ENCODE data around the gene CLEC1A.

CLEC1A gene

GRCh38 chr12:10098791-10099190, at the start of gene CLEC1A:
Gene CLEC1A (minus strand): TSS chr12:10098985. CDS start chr12:10098922, 63 bp downstream.
- no peak for DNase-seq

DNA sequence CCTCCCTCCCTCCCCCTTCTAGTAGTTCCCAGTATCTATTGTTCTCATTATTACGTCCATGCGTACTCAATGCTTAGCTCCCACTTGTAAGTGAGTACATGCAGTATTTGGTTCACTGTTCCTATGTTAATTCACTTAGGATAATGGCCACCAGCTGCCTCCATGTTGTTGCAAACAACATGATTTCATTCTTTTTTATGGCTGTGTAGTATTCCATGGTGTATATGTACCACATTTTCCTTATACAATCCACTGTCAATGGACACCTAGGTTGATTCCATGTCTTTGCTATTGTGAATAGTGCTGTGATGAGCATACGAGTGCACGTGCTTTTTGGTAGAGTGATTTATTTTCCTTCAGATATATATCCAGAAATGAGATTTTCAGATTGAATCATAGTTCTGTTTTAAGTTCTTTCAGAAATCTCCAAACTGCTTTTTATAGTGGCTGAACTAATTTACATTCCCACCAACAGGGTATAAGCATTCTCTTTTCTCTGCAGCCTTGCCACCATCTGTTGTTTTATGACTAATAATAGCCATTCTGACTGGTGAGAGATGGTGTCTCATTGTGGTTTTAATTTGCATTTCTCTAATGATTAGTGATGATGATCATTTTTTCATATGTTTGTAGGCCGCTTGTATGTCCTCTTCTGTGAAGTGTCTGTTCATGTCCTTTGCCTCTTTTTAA, 49.1 kb upstream of the CLEC1A start:
- DNase-seq: no peak

GRCh38 chr12:10142976-10143589, 44.3 kb upstream of the CLEC1A start:
- DNase-seq: no peak

- DNase-seq: no peak
Observed at GRCh38 chr12:10140001-10140400, 41.2 kb upstream of the CLEC1A start.

DNA sequence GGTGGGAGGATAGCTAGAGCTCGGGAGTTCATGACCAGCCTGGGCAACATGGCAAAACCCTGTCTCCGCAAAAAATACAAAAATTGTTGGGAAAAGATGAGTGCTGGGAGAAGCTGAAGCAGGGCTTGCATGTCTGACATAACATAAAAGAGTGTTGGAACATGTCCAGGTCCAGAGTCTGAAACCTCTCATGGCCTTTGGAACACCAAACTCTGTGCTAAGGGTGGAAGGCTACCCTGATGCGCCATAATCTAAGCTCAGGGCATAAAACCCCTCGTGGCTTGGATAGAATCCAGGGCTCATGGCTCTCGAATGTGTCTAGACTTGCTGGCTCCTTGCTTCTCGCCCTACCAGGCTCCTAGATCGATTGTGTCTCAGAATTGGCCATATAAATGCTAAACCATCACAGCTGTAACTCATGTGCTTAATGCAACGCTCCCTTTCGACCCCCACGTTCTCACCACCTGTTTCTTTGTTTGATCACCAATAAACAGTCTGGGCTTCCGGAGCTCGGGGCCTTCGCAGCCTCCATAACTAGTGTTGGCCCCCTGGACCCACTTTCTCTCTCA, 37.9 kb upstream of the CLEC1A start:
- DNase-seq: no peak

- DNase-seq: no peak
Observed at GRCh38 chr12:10135126-10135525, 36.3 kb upstream of the CLEC1A start.

DNA sequence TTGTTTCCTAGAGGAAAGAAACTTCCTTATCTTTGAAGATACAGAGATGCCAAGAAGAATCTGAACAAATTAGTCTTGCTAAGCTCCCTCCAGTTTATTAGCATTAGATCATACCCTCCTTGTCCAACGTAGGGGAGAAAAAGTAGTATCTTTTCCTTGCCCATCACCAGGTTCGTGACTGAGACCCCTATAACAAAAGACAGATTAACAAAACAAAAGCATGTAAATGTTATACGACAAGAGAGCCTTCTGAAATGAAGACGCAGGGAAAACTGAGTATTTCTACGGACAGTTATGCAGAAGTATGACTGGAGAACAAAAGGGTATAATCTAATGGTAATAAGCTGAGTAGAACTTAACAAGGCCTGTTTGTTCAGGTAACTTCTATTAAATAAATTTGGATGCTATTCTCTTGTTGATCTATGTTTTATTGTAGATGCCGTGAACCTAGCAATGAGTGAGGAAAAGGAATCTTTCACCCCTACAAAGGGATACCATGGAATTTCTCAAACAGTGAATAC, 34.1 kb upstream of the CLEC1A start:
- DNase-seq: no peak

- DNase-seq: no peak
Observed at GRCh38 chr12:10131111-10131690, 32.4 kb upstream of the CLEC1A start.

DNA sequence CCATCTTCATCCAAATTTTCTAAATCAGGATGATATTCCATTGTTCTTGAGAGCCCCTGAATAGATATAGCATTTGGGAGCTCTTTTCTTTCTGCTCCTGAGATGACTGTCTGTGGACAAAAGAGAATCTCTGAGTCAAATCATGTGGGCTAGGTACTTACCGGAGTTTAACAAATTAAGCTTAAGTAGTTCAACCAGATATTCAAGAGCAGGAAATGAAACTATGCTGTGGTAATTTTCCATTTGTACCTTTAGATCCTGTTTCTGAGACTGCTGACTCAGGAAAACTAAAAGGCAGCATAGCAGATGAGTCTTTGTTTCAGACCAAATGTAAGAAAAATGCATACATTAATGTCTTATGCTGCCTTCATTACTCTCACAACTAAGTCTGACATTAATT, 31.3 kb upstream of the CLEC1A start, which contains the start of gene CLEC7A:
CLEC7A (minus strand) TSS at position 158 of the 400 bp plus-strand sequence; CDS start at position 41, 117 bp downstream.
- DNase-seq: no peak

- DNase-seq: no peak
Observed at GRCh38 chr12:10128687-10129086, 29.9 kb upstream of the CLEC1A start.

DNA sequence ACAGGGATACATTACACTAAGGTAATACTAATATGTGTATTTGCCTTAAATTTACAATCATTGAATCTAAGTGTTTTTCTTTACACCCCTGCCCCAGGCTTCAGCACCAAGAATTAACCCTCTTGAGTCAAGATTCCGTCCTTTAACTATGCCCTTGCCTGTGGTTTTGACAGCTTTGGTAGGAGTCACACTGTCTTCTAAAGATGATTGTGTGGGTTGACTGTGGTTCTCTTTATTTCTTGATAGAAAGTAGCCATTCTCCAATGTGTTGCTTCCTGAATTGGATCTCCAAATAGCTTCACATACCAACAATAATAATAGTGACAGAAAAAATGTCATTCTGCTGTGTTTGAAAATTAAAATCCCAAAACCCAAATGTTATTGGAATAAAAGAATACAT, 27.6 kb upstream of the CLEC1A start:
- DNase-seq: no peak

GRCh38 chr12:10122689-10123088, 23.9 kb upstream of the CLEC1A start:
- no peak for DNase-seq

GRCh38 chr12:10121278-10121677, 22.5 kb upstream of the CLEC1A start:
- no peak for DNase-seq

GRCh38 chr12:10119066-10119465, 20.3 kb upstream of the CLEC1A start:
- DNase-seq: no peak

- DNase-seq: no peak
Observed at GRCh38 chr12:10115890-10116289, 17.1 kb upstream of the CLEC1A start.

GRCh38 chr12:10115311-10115710, 16.5 kb upstream of the CLEC1A start:
- DNase-seq: no peak

- no peak for DNase-seq
Observed at GRCh38 chr12:10113920-10114319, 15.1 kb upstream of the CLEC1A start.

DNA sequence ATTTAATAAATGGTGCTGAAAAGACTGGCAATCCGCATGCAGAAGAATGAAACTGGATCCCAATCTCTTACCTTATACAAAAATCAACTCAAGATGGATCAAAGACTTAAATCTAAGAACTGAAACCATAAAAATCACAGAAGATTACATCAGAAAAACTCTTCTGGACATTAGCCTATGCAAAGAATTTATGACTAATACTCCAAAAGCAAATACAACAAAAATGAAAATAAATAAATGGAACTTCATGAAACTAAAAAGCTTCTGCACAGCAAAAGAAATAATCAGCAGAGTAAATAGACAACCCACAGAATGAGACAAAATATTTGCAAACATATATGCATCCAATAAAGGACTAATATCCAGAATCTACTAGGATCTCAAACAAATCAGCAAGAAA, 14.3 kb upstream of the CLEC1A start:
- DNase-seq: no peak

GRCh38 chr12:10111451-10111850, 12.7 kb upstream of the CLEC1A start:
- no peak for DNase-seq

- no peak for DNase-seq
Observed at GRCh38 chr12:10110256-10110844, 11.6 kb upstream of the CLEC1A start.

GRCh38 chr12:10102322-10102721, 3.5 kb upstream of the CLEC1A start:
- DNase-seq: no peak

- DNase-seq: no peak
Observed at GRCh38 chr12:10101648-10102220, 2.9 kb upstream of the CLEC1A start.

- no peak for DNase-seq
Observed at GRCh38 chr12:10101042-10101579, 2.3 kb upstream of the CLEC1A start.

All from activated CD8-positive, alpha-beta memory T cell treated with anti-CD3 and anti-CD28 coated beads for 24 hours (primary cell).